Osteocyte (in vitro differentiated cells): ENCODE results near the gene ANTKMT. TPM values are rescaled to one million over a fixed set of nuclear protein-coding genes. Genes with fewer than 3 reads are reported as not detected.
A peak's percentile ranks its signal among the peaks of the same experiment; 100 is the strongest.

Source experiments
- DNase-seq: peaks from one replicate; pipeline ENCODE4 v3.0.0; 2021; ENCODE audit warnings: mixed read lengths; ENCODE audit not compliant: unreplicated experiment; ENCODE audit errors: extremely low spot score
- H3K27ac Mint-ChIP-seq: one replicate; pipeline ENCODE4 v1.8.0; 2021; ENCODE audit warnings: mild to moderate bottlenecking, mixed read lengths; ENCODE audit not compliant: unreplicated experiment
- H3K27me3 Mint-ChIP-seq: one replicate; pipeline ENCODE4 v1.8.0; 2021; ENCODE audit warnings: mixed read lengths; ENCODE audit not compliant: unreplicated experiment
- H3K36me3 Mint-ChIP-seq: one replicate; pipeline ENCODE4 v1.8.0; 2021; ENCODE audit warnings: mixed read lengths; ENCODE audit not compliant: unreplicated experiment
- H3K4me1 Mint-ChIP-seq: one replicate; pipeline ENCODE4 v1.8.0; 2021; ENCODE audit warnings: mixed read lengths; ENCODE audit not compliant: unreplicated experiment
- H3K4me3 Mint-ChIP-seq: one replicate; pipeline ENCODE4 v1.8.0; 2021; ENCODE audit warnings: mild to moderate bottlenecking, moderate library complexity, mixed read lengths; ENCODE audit not compliant: unreplicated experiment
- H3K9me3 Mint-ChIP-seq: one replicate; pipeline ENCODE4 v1.8.0; 2021; ENCODE audit warnings: mixed read lengths; ENCODE audit not compliant: unreplicated experiment
- CTCF ChIP-seq: fragments of 200-600 bp; sonication (generic); IDR thresholded peaks from 2 replicates; pipeline ENCODE4 v1.5.0; 2021; ENCODE audit warnings: antibody characterized with exemption, mild to moderate bottlenecking, moderate library complexity
- long read RNA-seq: library from polyadenylated mRNA; unstranded; transcript quantifications from one replicate; pipeline ENCODE4 v2.0.0, GENCODE V29; 2021
- total RNA-seq: library from RNA; stranded (reverse); gene quantifications from 2 replicates; pipeline ENCODE4 v1.2.1, GENCODE V29; 2021

Gene ANTKMT, protein sequence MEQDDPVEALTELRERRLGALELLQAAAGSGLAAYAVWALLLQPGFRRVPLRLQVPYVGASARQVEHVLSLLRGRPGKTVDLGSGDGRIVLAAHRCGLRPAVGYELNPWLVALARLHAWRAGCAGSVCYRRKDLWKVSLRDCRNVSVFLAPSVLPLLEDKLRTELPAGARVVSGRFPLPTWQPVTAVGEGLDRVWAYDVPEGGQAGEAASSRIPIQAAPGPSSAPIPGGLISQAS
- 41.5 and 41.7 TPM in 2 replicates for total RNA-seq
- long read RNA-seq = 0 reads

GRCh38 chr16:720990-721764 lies at the start of gene ANTKMT:
ANTKMT (plus strand) TSS chr16:721146; CDS start chr16:721275, 129 bp downstream.
- Mint-ChIP-seq H3K36me3 (no peaks in the 10 kb centered on the region), H3K9me3 (no peaks in the 10 kb centered on the region), H3K4me3 (peak within 1 kb of the TSS; percentile 79), H3K27me3 (no peaks in the 10 kb centered on the region), H3K4me1 (peaks cover 18% of the 10 kb centered on the region), H3K27ac (peak within 1 kb of the TSS; percentile 75)
- TF ChIP-seq CTCF = peak; percentile 7
- peak; percentile 92 for DNase-seq

DNA sequence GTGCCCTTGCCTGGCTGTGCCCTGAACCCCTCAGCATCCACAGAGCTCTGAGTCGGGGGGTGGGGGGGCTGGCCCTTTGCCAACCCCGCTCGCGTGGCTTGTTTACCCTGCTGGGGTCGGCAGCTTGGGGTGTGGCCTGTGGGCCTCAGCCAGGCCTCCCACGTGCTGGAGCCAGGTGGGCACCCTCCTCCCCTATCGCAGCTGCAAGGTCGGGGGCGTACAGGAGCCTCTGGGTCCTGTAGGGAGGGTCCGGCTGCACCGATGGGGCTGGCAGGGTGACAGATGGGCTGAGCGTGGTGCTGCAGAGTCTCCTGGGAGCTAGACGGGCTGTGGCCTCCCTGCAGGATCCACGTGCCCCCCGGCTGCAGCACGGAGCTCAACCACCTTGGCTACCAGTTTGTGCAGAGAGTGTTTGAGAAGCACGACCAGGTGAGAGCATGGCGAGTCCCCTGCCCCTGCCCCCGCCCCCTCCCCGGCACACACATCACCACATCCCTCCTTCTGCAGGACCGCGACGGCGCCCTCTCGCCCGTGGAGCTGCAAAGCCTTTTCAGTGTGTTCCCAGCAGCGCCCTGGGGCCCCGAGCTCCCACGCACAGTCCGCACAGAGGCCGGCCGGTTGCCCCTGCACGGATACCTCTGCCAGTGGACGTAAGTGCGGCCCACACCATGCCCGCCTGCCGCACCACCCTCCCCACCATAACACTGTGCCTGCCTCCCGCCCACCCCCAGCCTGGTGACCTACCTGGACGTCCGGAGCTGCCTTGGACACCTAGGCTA lies 49.4 kb upstream of the ANTKMT start:
- no peak for TF ChIP-seq CTCF

GRCh38 chr16:672371-672770 lies 48.6 kb upstream of the ANTKMT start:
- TF ChIP-seq CTCF = no peak
- peaks cover 12% of the 10 kb centered on the region for H3K4me1 Mint-ChIP-seq
- no peak overlapping the region for H3K4me3 Mint-ChIP-seq
- no peak for DNase-seq
- no peaks in the 10 kb centered on the region for H3K27me3 Mint-ChIP-seq
- H3K27ac Mint-ChIP-seq = no peak overlapping the region
- no peaks in the 10 kb centered on the region for H3K9me3 Mint-ChIP-seq
- H3K36me3 Mint-ChIP-seq = peaks cover 5% of the 10 kb centered on the region

More for the DNA sequence above, 49.4 kb upstream of the ANTKMT start:
- no peak for DNase-seq
- Mint-ChIP-seq H3K4me3 (no peak overlapping the region), H3K4me1 (peaks cover 12% of the 10 kb centered on the region), H3K27me3 (no peaks in the 10 kb centered on the region), H3K9me3 (no peaks in the 10 kb centered on the region), H3K27ac (no peak overlapping the region), H3K36me3 (peaks cover 5% of the 10 kb centered on the region)

DNA sequence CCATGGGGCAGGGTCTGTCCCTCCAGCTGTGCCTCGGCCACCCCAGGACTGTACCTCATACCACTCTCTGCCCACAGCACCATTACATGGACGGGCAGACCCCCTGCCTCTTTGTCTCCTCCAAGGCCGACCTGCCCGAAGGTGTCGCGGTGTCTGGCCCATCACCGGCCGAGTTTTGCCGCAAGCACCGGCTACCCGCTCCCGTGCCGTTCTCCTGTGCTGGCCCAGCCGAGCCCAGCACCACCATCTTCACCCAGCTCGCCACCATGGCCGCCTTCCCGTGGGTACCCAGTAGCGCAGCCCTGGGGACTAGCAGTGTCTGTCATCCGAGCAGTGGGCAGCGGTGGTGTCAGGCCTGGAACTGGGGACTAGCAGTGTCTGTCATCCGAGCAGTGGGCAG lies 48.1 kb upstream of the ANTKMT start:
- no peak overlapping the region for H3K27ac Mint-ChIP-seq

More for the DNA sequence above, 48.1 kb upstream of the ANTKMT start:
- no peak for TF ChIP-seq CTCF
- H3K9me3 Mint-ChIP-seq = no peaks in the 10 kb centered on the region
- H3K36me3 Mint-ChIP-seq = peaks cover 5% of the 10 kb centered on the region
- no peak overlapping the region for H3K4me3 Mint-ChIP-seq
- no peak for DNase-seq
- no peaks in the 10 kb centered on the region for H3K27me3 Mint-ChIP-seq
- H3K4me1 Mint-ChIP-seq = peaks cover 9% of the 10 kb centered on the region
